ENCODE data around the gene PEX11B. TPM values are rescaled to one million over a fixed set of nuclear protein-coding genes. Genes with fewer than 3 reads are reported as not detected.
A peak's percentile ranks its signal among the peaks of the same experiment; 100 is the strongest.

Gene PEX11B
- total and polyA plus RNA-seq, 2 of the 4 experiments (the other 2 are of a cell fraction), result 15.4 to 24.3 TPM

DNA sequence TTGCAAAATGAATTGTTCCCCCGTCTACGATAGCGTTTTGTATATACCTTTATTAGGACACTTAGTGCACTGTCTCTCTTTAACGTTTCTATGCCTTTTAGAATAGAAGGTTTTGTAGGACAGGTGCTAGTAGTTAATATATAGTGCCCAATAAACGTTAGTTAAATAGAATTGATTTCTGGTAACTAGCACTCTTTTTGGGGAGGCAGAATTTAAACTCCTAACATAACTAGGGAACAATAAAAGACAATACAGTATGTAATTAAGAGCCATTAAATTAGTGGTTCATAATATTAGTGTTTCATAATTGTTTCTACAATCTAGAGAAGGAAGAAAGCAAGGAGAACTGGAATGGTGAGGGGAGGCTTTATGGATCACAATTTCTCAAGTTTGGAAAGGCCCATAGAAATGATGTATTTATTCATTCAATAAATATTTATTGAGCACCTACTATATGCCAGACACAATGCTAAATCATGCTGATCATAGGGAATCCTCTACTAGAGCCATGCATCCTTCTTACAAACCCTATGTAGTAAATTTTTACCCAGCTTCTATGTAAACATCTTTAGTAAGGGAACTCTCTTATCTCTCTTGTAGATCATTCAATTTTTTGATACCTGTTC, 46.7 kb upstream of the PEX11B start:
- Histone ChIP-seq H3K4ac (ENCODE audit: low read depth, low read length) (no peak overlapping the region; the same call in 1 of the 2 replicates), H2BK20ac (ENCODE audit: low read depth, low read length) (no peak overlapping the region), H4K91ac (ENCODE audit: insufficient read depth, low read depth, low read length) (no peak overlapping the region), H3K14ac (replicated peaks; ENCODE audit: low read depth, low read length) (peak overlapping the region; percentile 71; the same call in 1 of the 2 replicates), H3K36me3 (ENCODE audit: control insufficient read depth, insufficient read depth, low read length) (no peaks in the 10 kb centered on the region), H3K4me3 (ENCODE audit: insufficient read depth, low read depth, low read length) (peak overlapping the region; percentile 61), H2AFZ (replicated peaks; ENCODE audit: low read length, poor library complexity) (no peak overlapping the region), H3K79me1 (ENCODE audit: low read depth in 1 of 2, low read length in 2 of 2) (peaks cover 3 to 38% of the 10 kb centered on the region in 2 experiments; a peak in 3 of 4 replicates), H3K9ac (ENCODE audit: low read depth, low read length) (peak overlapping the region; percentile 83; the same call in 1 of the 2 replicates), H3K9me3 (ENCODE audit: control insufficient read depth, insufficient read depth, low read length) (peaks cover 2% of the 10 kb centered on the region), H2BK120ac (ENCODE audit: low read depth, low read length) (no peak overlapping the region), H4K8ac (ENCODE audit: low read depth in 2 of 2, low read length in 2 of 2) (peak overlapping the region; percentile 79 to 94; a peak in 1 of 4 replicates), H3K4me1 (ENCODE audit: control insufficient read depth, insufficient read depth, low read length) (peaks cover 28% of the 10 kb centered on the region), H2AK5ac (ENCODE audit: low read depth, low read length) (no peak overlapping the region), H3K23ac (ENCODE audit: low read depth, low read length) (peak overlapping the region; percentile 89; the same call in 1 of the 2 replicates), H4K20me1 (ENCODE audit: insufficient read depth, low read length) (no peaks in the 10 kb centered on the region), H3K56ac (ENCODE audit: extremely low read depth, insufficient read depth, low read length) (no peak overlapping the region), H3K4me2 (ENCODE audit: low read depth, low read length) (peak overlapping the region; percentile 52), H3K9me1 (ENCODE audit: insufficient read depth, low read length) (peaks cover 10% of the 10 kb centered on the region), H2BK15ac (ENCODE audit: low read depth, low read length) (no peak overlapping the region), H3K18ac (ENCODE audit: low read depth, low read length) (no peak overlapping the region), H2BK5ac (ENCODE audit: low read depth, low read length, poor library complexity, severe bottlenecking) (no peak overlapping the region), H4K5ac (ENCODE audit: low read depth, low read length) (no peak overlapping the region), H3K27ac (ENCODE audit: insufficient read depth, low read length) (no peak overlapping the region), H3K27me3 (ENCODE audit: control insufficient read depth, insufficient read depth, low read length) (no peaks in the 10 kb centered on the region), H2AK9ac (replicated peaks; ENCODE audit: low read depth, low read length, poor library complexity) (no peak overlapping the region)
- intact Hi-C loops (cut with micrococcal nuclease) (loop anchor here (2.0 kb wide), 2 partner anchors 32 to 38 kb away; partner anchors contain the start of genes RBM8A and TXNIP), in situ Hi-C loops (cut with MboI; ENCODE audit: low sequenced_read_pairs) (loop anchor here (5.0 kb wide), 1 partner anchor 48 kb away; the partner anchor contains the start of gene PEX11B), dilution Hi-C loops (cut with HindIII; ENCODE audit: low sequenced_read_pairs, unreplicated experiment) (no loop called here)
- BruUV-seq (replicated peaks), result no TSS peak
- ATAC-seq (ENCODE audit: low read depth) (no peak), DNase-seq (no peak)
- POLR2A ChIA-PET (ENCODE audit: unreplicated experiment), result no interaction called here
- WGBS, 2 experiments (ENCODE audit: extremely low coverage in 2 of 2, insufficient read length in 1 of 2), result no CpG with 5 or more reads among the region's 5 CpGs
- no peak for TF ChIP-seq NFE2L2 (IDR thresholded peaks at IDR 0.05; ENCODE audit: low read depth, low read length)
- no peak for TF ChIP-seq RFX5 (IDR thresholded peaks at IDR 0.05; ENCODE audit: low read depth, low read length)
- TF ChIP-seq, protein P1, sequence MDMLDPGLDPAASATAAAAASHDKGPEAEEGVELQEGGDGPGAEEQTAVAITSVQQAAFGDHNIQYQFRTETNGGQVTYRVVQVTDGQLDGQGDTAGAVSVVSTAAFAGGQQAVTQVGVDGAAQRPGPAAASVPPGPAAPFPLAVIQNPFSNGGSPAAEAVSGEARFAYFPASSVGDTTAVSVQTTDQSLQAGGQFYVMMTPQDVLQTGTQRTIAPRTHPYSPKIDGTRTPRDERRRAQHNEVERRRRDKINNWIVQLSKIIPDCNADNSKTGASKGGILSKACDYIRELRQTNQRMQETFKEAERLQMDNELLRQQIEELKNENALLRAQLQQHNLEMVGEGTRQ (IDR thresholded peaks at IDR 0.05; ENCODE audit: low read depth, low read length), result no peak
- TF ChIP-seq SMC3 (IDR thresholded peaks at IDR 0.05; ENCODE audit: low read depth, low read length), result no peak
- TF ChIP-seq RAD21 (IDR thresholded peaks at IDR 0.05; ENCODE audit: low read length), result no peak
- no peak for TF ChIP-seq BHLHE40 (IDR thresholded peaks at IDR 0.05; ENCODE audit: low read depth, low read length)
- TF ChIP-seq CHD1 (IDR thresholded peaks at IDR 0.05; ENCODE audit: low read depth, low read length), result no peak
- TF ChIP-seq RCOR1 (IDR thresholded peaks at IDR 0.05; ENCODE audit: insufficient replicate concordance, low read length), result no peak
- no peak for TF ChIP-seq CEBPB (IDR thresholded peaks at IDR 0.05; ENCODE audit: low read depth, low read length)
- no peak for TF ChIP-seq FOS (IDR thresholded peaks at IDR 0.05; ENCODE audit: low read depth, low read length)
- TF ChIP-seq, protein P2, sequence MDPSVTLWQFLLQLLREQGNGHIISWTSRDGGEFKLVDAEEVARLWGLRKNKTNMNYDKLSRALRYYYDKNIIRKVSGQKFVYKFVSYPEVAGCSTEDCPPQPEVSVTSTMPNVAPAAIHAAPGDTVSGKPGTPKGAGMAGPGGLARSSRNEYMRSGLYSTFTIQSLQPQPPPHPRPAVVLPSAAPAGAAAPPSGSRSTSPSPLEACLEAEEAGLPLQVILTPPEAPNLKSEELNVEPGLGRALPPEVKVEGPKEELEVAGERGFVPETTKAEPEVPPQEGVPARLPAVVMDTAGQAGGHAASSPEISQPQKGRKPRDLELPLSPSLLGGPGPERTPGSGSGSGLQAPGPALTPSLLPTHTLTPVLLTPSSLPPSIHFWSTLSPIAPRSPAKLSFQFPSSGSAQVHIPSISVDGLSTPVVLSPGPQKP (IDR thresholded peaks at IDR 0.05; ENCODE audit: borderline replicate concordance, low read depth, low read length), result no peak
- TF ChIP-seq POLR2A (IDR thresholded peaks at IDR 0.05; ENCODE audit: low read depth, low read length), result no peak
- TF ChIP-seq MAZ (IDR thresholded peaks at IDR 0.05; ENCODE audit: borderline replicate concordance, low read depth, low read length), result no peak
- TF ChIP-seq MXI1 (IDR thresholded peaks at IDR 0.05; ENCODE audit: borderline replicate concordance, low read depth, low read length), result no peak
- TF ChIP-seq, protein P3, sequence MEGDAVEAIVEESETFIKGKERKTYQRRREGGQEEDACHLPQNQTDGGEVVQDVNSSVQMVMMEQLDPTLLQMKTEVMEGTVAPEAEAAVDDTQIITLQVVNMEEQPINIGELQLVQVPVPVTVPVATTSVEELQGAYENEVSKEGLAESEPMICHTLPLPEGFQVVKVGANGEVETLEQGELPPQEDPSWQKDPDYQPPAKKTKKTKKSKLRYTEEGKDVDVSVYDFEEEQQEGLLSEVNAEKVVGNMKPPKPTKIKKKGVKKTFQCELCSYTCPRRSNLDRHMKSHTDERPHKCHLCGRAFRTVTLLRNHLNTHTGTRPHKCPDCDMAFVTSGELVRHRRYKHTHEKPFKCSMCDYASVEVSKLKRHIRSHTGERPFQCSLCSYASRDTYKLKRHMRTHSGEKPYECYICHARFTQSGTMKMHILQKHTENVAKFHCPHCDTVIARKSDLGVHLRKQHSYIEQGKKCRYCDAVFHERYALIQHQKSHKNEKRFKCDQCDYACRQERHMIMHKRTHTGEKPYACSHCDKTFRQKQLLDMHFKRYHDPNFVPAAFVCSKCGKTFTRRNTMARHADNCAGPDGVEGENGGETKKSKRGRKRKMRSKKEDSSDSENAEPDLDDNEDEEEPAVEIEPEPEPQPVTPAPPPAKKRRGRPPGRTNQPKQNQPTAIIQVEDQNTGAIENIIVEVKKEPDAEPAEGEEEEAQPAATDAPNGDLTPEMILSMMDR (conservative IDR thresholded peaks at IDR 0.05; ENCODE audit: low read depth, low read length), result no peak
- CTCF ChIA-PET, result interaction anchor here (1.9 to 2.2 kb wide), 2 partner anchors 13 to 74 kb away, joined by 6 to 18 read pairs; no protein-coding TSS in a partner anchor

Measured in IMR-90 (cell line).